HG03575 (cell line): Measurements from ENCODE around the gene CNOT11.
A peak's percentile ranks its signal among the peaks of the same experiment; 100 is the strongest.
"Not testable (repeated sequence)": the region's sequence is repeated elsewhere in the genome, so short reads cannot be mapped to it uniquely, and the experiment has no call there.

Experiments used
- ATAC-seq: cut with Tn5 transposase; IDR thresholded peaks from one replicate; pipeline ENCODE4 v1.9.1; 2021; ENCODE audit not compliant: unreplicated experiment, insufficient number of reproducible peaks, low FRiP score; ENCODE audit errors: extremely low read depth

The CNOT11 gene

GRCh38 chr2:101241158-101241557 is 11.5 kb upstream of the CNOT11 start:
- ATAC-seq: no peak

- ATAC-seq: not testable (repeated sequence)
Observed at GRCh38 chr2:101244373-101244772, 8.3 kb upstream of the CNOT11 start.

- not testable (repeated sequence) for ATAC-seq
Observed at GRCh38 chr2:101244899-101245298, 7.8 kb upstream of the CNOT11 start.

DNA sequence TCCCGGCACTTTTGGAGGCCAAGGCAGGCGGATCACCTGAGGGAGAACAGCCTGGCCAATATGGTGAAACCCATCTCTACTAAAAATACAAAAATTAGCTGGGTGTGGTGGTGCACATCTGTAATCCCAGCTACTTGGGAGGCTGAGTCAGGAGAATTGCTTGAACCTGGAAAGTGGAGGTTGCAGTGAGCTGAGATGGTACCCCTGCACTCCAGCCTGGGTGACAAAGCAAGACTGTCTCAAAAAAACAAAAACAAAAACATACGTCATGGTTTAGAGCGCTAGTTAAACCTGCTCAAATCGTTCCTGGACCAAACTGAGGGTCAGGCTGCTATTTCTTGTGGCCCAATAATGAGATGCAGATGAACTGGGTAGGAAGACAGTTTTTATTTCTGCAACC is 7.2 kb upstream of the CNOT11 start:
- not testable (repeated sequence) for ATAC-seq

GRCh38 chr2:101248756-101249155 is 3.9 kb upstream of the CNOT11 start:
- ATAC-seq: not testable (repeated sequence)

- no peak for ATAC-seq
Observed at GRCh38 chr2:101249826-101250225, 2.9 kb upstream of the CNOT11 start.

- ATAC-seq: not testable (repeated sequence)
Observed at GRCh38 chr2:101251246-101251781, 1.4 kb upstream of the CNOT11 start.

- peak; percentile 49 for ATAC-seq
Observed at GRCh38 chr2:101251844-101252407, 760 bp upstream of the CNOT11 start.

GRCh38 chr2:101253013-101253702 is 472 bp downstream of the CNOT11 start:
- no peak for ATAC-seq

DNA sequence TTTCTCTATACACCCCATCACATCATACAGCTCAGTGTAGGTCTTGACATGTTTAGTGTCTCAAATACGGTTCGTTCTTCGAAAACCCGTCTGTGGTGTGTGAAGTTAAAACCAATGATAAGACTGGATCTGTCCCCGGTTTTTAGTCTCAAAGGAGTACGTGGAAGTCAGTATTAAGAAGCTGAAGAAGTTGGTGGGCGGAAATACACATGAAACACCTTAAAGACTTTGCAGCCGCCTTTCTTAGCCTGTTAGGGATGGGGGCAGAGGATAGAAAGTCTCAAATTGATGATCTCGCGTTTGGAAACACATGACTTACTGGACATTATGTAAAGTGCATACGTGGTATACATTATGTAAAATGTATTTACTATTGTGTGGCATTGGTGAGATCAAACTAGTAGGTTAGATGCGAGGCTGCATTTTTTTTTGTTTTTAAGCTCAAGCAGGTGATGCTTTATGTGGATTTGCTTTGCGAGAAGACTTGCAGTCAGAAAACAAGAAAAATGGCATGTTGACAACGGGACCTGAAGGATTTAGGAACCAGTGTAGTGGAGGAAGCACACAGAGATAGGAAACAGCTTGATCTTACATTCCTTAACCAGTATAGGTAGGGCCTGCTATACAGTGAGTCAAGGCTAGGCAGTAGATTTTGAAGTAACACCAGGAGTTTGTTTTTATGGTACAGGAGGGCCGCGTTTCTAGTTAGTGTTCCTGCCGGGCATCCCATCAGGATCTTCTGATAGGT is 1.2 kb downstream of the CNOT11 start:
- ATAC-seq: no peak

- ATAC-seq: no peak
Observed at GRCh38 chr2:101255501-101255900, 2.8 kb downstream of the CNOT11 start.

GRCh38 chr2:101256316-101256715 is 3.6 kb downstream of the CNOT11 start:
- ATAC-seq: no peak

GRCh38 chr2:101258804-101259203 is 6.1 kb downstream of the CNOT11 start:
- ATAC-seq: no peak

- no peak for ATAC-seq
Observed at GRCh38 chr2:101262142-101262541, 9.5 kb downstream of the CNOT11 start.

DNA sequence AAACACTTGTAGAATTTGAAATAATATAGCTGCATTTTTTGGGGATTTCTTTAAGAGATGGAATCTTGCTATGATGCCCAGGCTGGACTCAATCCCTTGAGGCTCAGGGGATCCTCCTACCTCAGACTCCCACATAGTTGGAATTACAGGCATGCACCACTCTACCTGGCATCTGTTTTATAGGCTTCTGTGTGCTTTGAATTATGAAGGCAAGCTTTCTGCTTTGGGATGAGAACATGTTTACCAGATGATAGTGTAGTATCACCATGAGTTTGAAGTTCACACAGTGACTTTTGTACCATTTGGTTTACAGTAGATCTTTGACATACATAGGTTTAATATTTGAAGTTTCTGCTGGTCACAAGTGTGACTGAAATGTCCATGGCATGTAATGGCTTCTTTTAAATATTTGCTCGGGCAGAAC is 10.7 kb downstream of the CNOT11 start:
- no peak for ATAC-seq

DNA sequence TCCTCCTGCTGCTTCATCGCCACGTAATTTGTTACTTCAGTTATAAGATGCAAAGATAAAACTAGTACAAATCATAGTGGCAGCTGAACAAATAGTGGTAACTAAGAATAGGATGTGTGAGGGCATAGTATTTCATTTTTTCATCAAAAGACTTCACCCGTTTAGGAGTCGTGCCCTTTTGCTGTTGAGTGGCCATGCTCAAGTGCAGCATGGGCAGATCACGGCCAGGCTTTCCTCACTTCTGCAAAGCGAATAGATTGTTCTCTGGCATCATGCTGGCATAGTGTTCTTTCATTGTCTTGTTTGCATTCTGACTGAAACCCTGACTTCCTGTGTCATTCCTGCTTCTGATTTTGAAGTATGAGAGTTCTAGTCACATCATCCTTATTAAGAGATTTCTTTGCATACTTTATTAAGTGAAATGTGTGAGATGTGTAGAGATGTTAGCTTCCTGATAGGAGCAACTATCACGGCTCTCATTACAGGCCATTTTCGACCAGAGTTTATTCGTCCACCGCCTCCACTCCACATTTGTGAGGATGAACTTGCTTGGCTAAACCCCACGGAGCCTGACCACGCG is 11.8 kb downstream of the CNOT11 start:
- no peak for ATAC-seq

GRCh38 chr2:101265893-101266499 is 13.3 kb downstream of the CNOT11 start:
- no peak for ATAC-seq

DNA sequence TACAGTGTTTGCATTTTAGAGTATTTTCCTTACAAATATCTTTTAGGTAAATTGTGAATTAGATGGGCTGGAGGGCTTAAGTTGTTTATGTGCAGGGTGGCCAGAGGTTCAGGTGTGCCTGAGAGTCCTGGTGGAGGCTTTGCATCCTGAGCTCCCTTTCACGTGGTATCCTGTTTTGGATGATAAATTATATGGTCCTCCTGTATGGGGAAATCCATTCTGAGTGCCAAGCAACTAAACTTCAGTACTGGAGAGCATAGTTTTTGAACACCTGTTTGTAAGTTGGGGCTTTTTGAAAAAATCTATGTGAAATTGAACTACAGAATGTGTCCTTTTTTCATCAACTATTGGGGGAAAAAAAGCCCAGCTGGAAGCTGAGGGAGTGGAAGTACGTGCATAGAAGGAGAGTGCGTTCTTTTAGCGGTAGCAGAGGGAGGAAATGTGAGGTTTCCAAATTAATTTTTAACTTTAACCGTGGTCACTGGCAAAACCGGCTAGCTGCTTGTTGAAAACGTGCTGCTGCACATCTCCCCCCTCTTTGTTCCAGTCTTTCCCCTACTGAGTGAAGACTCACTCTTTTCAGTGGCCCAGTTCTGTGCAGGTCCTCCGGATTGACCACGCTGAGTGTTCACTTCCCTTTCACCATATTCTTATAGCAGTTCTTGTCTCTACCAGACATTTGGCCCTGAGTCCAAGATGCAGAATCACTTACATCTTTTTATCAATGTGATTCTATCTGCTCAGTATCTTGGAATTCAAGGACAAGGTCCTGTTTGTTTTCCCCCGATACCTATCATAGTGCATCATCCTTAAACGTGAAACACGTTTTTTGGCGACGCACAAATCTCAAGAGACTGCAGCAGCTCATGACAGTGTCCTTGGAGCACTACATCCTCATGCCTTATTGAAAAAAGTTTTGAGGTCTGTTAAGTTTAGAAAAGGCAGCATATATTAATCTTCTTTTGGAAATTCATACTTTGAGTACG is 15.3 kb downstream of the CNOT11 start:
- no peak for ATAC-seq
